Rectal smooth muscle tissue (tissue), 1 donor: ENCODE data around the gene ENTREP3.

Experiments used
- H3K27ac ChIP-seq: one replicate; pipeline ENCODE4 v1.7.0; 2013; ENCODE audit warnings: low read depth, low read length, inconsistent platforms
- H3K27me3 ChIP-seq: one replicate; pipeline ENCODE4 v1.7.0; 2013; ENCODE audit warnings: low read length; ENCODE audit not compliant: control insufficient read depth, insufficient read depth
- H3K36me3 ChIP-seq: one replicate; pipeline ENCODE4 v1.7.0; 2013; ENCODE audit warnings: low read length; ENCODE audit not compliant: control insufficient read depth, insufficient read depth
- H3K4me1 ChIP-seq: one replicate; pipeline ENCODE4 v1.7.0; 2013; ENCODE audit warnings: low read length; ENCODE audit not compliant: control insufficient read depth, insufficient read depth
- H3K4me3 ChIP-seq: one replicate; pipeline ENCODE4 v1.7.0; 2013; ENCODE audit warnings: low read length
- H3K9ac ChIP-seq: one replicate; pipeline ENCODE4 v1.7.0; 2013; ENCODE audit warnings: low read length

Gene ENTREP3

GRCh38 chr1:155255243-155256007 lies at the start of gene ENTREP3:
Gene ENTREP3 (minus strand): TSS chr1:155255483. CDS start chr1:155254877, 606 bp downstream.
- Histone ChIP-seq H3K4me1 (peaks cover 16% of the 10 kb centered on the region), H3K9ac (peak within 1 kb of the TSS; percentile 91), H3K27me3 (no peaks in the 10 kb centered on the region), H3K36me3 (no peaks in the 10 kb centered on the region), H3K27ac (peak within 1 kb of the TSS; percentile 98), H3K4me3 (peak within 1 kb of the TSS; percentile 88)

DNA sequence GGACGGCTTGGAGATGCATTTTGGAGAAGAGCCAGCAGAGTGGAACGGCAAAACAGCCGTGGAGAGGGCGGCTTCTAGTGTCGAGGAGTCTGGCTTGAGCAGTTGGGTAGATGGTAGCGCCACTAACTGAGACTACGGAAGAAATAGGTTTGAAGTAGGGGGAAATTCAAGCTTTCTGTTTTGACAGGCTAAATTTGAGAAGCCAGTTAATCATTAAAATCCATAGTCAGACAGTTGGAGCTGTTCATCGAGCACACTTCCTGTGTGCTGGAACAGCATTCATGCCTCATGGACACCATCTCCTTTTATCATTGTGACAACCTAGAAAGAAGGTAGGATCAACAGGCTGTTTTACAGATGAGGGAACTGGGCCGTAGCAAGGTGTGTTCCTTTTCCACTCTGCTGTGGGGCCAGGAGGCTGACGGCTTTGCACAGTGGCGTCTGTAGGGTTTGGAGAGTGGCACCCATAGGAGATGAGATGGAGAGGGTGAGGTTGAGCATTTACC lies 49.3 kb upstream of the ENTREP3 start:
- no peak overlapping the region for H3K9ac ChIP-seq
- H3K4me3 ChIP-seq: no peak overlapping the region
- no peaks in the 10 kb centered on the region for H3K4me1 ChIP-seq
- no peaks in the 10 kb centered on the region for H3K36me3 ChIP-seq
- H3K27ac ChIP-seq: no peak overlapping the region
- no peaks in the 10 kb centered on the region for H3K27me3 ChIP-seq

- Histone ChIP-seq H3K27ac (no peak within 1 kb of the TSS), H3K4me1 (no peaks in the 10 kb centered on the region), H3K27me3 (no peaks in the 10 kb centered on the region), H3K4me3 (no peak within 1 kb of the TSS), H3K36me3 (no peaks in the 10 kb centered on the region), H3K9ac (no peak within 1 kb of the TSS)
Measured at GRCh38 chr1:155301342-155301841, 46.1 kb upstream of the ENTREP3 start, which contains the start of gene PKLR. Gene PKLR (minus strand): TSS chr1:155301438. CDS start chr1:155301395, 43 bp downstream.

DNA sequence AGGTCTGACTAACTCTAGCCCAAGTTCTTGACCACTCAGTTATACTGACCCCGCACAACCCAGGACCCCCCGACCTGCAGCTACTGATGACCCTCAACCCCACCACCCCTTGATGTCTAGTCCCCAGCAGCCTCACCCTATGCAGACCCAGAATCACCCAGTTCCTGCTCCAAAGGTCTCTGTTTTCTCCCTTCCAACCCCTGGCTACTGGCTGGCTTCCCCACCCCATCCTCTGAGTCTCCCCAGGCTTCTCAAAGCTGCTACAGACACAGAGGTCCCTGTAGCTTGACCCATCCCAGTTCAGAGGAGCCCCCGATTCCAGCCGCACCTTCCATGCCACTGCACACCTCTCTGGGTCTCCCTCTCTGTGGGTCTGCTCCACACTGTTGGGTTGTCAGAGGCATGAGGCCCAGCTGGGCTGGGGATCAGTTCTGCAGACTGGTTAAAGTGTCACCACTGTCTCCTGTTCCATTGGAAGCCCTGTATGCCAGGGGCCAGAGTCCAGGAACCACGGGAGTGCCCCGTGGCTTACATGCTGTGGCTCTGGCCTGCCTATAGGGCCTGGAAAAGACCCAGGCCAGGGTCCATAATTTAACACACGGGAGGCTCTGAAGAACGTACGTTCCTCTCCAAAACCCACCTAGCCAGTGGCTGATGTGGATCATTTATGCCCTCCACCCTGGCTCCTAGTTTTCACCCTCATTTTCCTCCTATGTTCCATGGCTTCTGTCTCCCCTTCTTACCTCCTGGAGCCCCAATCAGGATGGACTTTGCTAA lies 45.5 kb upstream of the ENTREP3 start:
- Histone ChIP-seq H3K9ac (no peak overlapping the region), H3K4me3 (no peak overlapping the region), H3K36me3 (no peaks in the 10 kb centered on the region), H3K27ac (no peak overlapping the region), H3K27me3 (peaks cover 3% of the 10 kb centered on the region), H3K4me1 (no peaks in the 10 kb centered on the region)

DNA sequence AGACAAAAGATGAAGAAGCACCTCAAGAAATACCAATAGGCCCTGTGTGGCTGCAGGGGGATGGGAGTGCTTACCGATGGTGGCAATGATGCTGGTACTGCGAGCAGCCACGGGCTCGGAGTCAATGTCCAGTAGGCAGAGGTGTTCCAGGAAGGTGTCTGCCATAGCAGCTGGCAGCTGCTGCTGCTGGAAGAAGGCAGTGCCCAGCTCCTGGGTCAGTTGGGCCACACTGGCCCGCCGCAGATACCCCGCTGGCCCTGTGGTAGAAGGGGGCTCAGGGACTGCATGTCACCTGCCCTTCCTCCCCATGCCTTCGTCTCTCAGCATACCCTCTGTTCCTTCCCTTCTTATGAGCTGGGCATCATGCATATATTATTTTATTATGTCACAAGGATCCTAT lies 44.7 kb upstream of the ENTREP3 start:
- Histone ChIP-seq H3K4me1 (no peaks in the 10 kb centered on the region), H3K27me3 (peaks cover 5% of the 10 kb centered on the region), H3K9ac (no peak overlapping the region), H3K4me3 (no peak overlapping the region), H3K27ac (no peak overlapping the region), H3K36me3 (no peaks in the 10 kb centered on the region)

DNA sequence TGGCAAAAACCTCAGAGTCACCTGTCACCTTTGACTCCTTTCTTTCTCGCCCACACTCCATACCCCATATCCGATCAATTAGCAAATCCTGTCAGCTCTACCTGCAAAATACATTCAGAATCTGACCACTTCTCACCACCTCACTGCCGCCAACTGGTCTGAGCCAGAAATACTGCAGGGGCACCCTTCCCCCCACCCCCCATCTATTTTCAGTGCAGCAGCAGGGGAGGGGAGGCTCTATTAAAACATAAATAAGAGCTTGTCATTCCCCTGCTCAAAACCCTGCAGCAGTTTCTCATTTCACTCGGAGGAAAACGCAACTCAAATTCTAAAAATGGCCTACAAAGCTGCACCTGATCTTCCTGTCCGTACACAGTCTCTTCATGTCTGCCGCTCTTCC lies 42.1 kb upstream of the ENTREP3 start:
- Histone ChIP-seq H3K36me3 (no peaks in the 10 kb centered on the region), H3K4me1 (no peaks in the 10 kb centered on the region), H3K9ac (no peak overlapping the region), H3K27me3 (peaks cover 8% of the 10 kb centered on the region), H3K4me3 (no peak overlapping the region), H3K27ac (no peak overlapping the region)

GRCh38 chr1:155296661-155297060 lies 41.4 kb upstream of the ENTREP3 start:
- Histone ChIP-seq H3K27ac (no peak overlapping the region), H3K27me3 (peaks cover 8% of the 10 kb centered on the region), H3K4me1 (no peaks in the 10 kb centered on the region), H3K36me3 (no peaks in the 10 kb centered on the region), H3K4me3 (no peak overlapping the region), H3K9ac (no peak overlapping the region)

DNA sequence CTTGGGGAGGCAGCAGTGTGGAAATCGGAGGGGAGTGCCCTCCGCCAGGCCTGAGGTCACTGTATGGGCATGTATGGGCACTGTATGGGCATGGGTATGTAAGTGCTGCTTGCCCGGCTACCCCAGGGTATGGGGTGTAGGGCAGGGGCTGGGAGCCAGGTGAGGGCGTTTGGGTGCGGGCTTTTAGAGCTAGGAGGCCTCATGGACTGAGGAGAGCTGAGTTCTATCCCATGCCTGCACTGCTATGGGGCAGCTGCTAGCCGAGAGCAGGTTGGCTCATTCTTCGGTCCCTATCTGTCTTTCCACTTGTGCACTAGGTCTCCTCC lies 40.6 kb upstream of the ENTREP3 start:
- H3K4me3 ChIP-seq: no peak overlapping the region
- no peak overlapping the region for H3K9ac ChIP-seq
- H3K36me3 ChIP-seq: no peaks in the 10 kb centered on the region
- H3K4me1 ChIP-seq: no peaks in the 10 kb centered on the region
- H3K27ac ChIP-seq: no peak overlapping the region
- peaks cover 8% of the 10 kb centered on the region for H3K27me3 ChIP-seq

GRCh38 chr1:155295183-155295941 lies 40.1 kb upstream of the ENTREP3 start:
- H3K36me3 ChIP-seq: no peaks in the 10 kb centered on the region
- H3K4me1 ChIP-seq: no peaks in the 10 kb centered on the region
- peaks cover 8% of the 10 kb centered on the region for H3K27me3 ChIP-seq
- no peak overlapping the region for H3K4me3 ChIP-seq
- H3K27ac ChIP-seq: no peak overlapping the region
- no peak overlapping the region for H3K9ac ChIP-seq

DNA sequence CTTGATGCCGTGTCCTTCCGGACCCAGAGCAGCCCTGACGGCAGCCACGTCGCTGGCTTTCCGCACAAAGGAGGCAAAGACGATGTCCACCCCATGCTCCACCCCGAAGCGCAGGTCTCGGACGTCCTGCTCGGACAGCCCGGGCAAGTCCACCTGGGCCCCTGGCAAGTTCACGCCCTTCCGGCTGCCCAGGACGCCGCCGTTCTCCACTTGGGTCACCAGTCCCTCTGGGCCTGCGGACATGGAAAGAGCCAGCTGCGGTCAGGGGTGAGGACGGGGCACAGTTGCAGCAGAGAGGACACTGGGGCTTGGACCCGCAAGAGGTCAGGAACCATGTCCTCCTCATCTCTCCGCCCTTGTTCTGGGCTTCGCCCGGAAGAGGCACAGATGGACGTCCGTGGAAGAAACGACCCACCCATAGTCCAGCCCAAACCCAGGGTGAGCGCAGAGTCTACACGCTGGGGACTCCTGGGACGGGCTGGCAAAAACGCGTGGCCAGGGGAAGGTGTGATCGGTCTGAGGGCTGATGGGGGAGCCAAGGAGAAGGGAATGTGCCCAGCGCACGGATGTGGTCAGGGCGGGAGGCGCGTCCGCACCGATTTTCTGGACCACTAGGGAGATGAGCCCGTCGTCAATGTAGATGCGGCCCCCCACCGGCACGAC lies 39.4 kb upstream of the ENTREP3 start:
- Histone ChIP-seq H3K9ac (no peak overlapping the region), H3K4me1 (no peaks in the 10 kb centered on the region), H3K27ac (no peak overlapping the region), H3K4me3 (no peak overlapping the region), H3K27me3 (peaks cover 8% of the 10 kb centered on the region), H3K36me3 (no peaks in the 10 kb centered on the region)

DNA sequence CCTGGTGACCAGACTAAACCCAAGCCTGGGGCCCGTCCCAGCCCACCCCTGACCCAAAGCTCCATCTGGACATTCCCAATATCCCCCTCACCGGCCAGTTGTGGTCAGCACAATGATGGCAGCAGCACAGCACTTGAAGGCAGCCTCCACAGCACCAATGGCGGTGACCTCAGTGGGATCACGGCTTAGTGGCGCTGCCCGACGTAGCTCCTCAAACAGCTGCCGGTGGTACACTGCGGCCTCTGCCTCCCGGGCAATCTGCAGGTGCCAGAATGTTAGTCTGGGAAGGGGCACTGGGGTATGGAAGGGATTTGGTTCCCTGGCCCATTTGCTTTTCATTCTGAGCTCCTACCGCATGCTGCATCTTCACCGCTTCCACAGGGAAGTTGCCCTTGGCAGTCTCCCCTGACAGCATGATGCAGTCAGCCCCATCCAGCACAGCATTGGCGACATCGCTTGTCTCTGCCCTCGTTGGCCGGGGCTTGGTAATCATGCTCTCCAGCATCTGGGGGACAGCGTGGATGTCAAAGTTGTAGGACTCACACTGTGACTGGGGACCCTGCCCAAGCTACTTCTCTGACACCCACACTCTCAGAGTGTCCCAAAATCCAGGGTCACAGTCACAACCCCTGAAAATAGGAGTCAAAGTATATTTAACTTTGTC lies 37.9 kb upstream of the ENTREP3 start:
- Histone ChIP-seq H3K27me3 (peaks cover 8% of the 10 kb centered on the region), H3K4me1 (no peaks in the 10 kb centered on the region)

More for the DNA sequence above, 37.9 kb upstream of the ENTREP3 start:
- no peaks in the 10 kb centered on the region for H3K36me3 ChIP-seq
- H3K9ac ChIP-seq: no peak overlapping the region
- no peak overlapping the region for H3K27ac ChIP-seq
- no peak overlapping the region for H3K4me3 ChIP-seq
